GM19025 (cell line): ENCODE measurements around the gene PPFIBP1.
"Not testable (repeated sequence)": the region's sequence is repeated elsewhere in the genome, so short reads cannot be mapped to it uniquely, and the experiment has no call there.

Source experiments
- ATAC-seq: cut with Tn5 transposase; IDR thresholded peaks from one replicate; pipeline ENCODE4 v1.9.1; 2021; ENCODE audit warnings: mild to moderate bottlenecking, low read depth, moderate library complexity; ENCODE audit not compliant: unreplicated experiment

The PPFIBP1 gene

GRCh38 chr12:27555925-27556778 is 32.1 kb downstream of the PPFIBP1 start:
- ATAC-seq: no peak

DNA sequence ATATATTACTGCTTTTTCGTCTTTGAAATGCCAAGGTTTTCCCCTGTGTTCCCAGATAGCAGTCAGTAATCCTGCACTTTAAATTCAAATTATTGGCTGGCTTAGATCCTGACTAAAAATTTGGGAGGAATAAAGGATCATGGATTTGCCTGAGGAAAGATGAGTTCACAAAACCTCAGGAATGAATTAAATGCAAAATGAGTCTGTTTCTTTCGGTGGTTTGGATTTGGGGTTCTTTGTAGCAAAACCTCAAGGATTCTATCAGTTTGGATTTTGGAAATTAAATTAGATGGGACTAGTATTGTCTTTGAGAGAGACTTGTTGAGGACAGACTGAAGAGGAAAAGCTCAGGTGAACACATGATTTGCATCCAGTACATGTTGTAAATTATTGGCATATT is 36.1 kb downstream of the PPFIBP1 start:
- ATAC-seq: no peak

DNA sequence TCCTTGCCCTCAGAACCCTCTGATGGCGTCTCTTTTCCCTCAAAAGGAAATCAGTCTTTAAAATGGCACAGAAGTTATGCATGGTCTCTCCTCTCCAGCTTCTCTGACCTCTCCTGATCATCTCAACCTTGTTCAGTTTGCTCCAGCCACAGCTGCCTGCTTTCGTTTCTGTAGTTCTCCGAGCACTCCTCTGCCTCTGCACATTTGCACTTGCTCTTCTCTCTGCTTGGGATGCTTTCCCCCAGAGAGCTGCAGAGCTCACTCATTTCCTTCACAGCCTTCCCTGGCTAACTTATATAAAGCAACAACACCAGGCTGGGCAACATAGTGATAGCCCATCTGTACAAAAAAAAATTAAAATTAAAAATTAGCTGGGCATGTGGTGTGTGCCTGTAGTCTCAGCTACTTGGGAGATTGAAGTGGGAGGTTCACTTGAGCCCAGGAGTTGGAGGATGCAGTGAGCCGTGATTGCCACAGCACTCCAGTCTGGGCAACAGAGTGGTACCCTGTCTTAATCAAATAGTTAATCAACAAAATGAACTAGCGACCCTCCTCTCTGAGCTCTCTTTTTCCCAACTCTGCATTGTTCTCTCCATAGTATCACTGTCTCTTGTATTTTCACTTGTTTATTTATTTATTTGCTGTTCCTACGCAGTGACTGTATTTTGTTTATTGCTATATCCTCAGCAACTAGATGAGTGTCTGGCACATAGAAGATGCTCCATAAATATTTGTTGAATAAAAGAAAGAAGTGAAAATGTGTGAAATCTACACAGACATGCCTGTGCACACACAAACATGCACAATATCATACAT is 37.7 kb downstream of the PPFIBP1 start:
- no peak for ATAC-seq

DNA sequence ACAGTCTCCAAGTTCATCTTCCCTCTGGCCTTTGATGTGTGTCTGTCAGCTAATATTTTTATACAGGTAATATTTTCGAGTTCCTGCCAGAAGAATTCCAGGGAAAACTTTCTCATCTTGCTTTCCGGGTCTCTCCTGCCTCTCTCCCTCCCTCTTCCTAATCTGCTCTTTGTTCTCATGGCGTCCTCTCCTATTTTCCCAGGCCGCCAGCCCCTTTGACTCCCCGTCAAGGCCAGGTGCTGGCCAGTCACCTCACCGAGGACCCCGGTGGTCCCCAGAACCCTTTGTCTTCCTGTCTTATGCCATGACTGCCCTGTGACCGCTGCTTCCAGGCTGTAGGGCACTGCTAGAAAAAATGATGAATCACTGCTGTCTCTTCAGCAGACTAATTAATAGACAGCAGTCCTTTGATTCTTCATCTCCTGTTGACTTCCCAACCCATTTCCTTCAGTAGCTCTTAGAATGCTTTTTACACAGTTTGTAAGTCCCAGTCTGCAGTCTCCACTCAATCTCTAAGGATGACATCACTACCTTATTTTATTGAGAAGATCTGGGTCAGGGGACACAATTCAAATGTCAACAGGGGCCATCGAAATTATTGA is 40.7 kb downstream of the PPFIBP1 start:
- ATAC-seq: no peak

DNA sequence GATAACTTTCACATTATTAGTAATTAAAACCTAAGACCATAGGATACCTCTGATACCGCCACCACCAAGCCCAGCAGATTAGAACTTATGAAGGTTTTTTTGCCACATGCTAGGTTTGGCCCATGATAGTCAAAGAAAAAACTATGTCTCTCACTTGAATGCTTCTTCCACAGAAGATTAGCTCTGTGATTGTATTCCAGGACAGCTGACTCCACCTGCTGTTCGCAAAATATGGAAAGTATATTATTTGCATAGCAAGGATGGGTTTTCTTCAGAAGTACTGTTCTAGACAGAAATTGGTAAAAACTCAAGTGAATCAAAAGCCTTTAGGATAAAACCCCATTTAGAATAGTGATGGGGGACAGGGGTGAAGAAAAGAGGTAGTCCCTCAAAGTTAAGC is 42.2 kb downstream of the PPFIBP1 start:
- no peak for ATAC-seq

GRCh38 chr12:27566626-27567025 is 42.6 kb downstream of the PPFIBP1 start:
- no peak for ATAC-seq

DNA sequence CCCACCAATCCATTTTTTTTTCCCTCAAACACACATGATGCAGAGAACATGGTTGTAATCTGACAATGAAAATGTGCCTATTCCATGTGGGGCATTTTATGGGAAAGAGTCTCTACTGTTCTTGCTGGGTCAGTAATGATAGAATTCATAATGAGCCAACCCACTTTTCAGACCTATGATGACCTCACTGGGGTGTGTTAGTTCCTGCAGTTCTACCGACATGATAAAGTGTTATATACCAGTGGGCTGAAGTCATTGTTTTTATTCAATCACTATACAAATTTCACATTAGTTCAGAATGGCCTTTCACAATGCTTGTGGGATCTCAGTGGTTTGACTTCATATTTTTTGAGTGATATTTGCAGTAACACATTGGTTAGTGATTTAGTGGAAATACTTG is 47.5 kb downstream of the PPFIBP1 start:
- ATAC-seq: no peak

DNA sequence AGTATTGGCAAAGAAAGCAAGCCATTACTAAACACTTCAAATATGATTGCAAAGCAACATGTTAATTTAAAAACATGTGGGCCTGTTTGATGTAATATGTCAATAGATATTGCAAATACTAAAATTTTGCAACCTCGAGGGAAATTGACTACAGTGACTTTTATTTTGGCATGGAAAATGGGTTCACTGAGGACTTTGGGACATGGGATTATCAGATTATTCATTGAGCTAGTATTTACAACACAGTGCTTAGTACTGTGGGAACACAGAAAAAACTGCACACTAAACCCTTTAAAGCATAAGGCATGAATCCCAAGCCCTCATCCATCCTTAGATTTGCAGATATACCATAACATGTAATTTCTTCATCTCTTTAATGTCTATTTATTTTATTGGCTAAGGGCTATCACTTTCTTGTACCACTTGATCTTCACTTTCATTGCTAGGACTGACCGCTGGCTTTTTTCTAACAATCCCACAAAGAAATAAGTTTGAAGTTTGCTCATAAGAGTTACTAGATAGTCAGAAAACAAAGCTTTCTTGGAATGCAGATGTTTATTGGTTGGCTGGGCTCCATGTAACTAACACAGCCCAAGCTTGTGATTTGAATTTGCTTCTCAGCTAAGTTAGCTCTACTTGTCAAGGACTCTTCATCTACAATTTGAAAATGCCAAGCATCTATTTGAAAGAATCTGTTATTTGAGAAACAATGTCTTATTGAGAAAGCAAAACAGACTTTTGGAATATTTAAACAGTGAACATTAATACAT is 48.7 kb downstream of the PPFIBP1 start:
- ATAC-seq: no peak

DNA sequence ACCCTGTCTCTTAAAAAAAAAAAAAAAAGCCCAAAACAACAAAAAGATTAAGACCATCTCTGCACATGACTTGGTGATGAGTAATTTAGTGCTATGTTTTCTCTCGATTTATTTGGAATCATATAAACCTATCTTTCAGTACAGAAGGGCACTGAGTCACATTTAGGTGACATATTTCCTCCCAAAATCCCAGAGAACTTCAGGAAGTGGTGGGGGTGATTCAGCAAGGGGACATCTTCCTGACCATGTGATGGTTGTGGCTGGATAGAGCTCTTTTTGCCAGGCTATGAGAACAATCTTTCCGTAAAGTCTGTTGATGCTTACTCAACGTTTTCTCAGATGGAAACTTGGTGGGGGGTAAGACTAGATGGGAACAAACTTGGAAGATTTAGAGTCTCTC is 50.0 kb downstream of the PPFIBP1 start:
- no peak for ATAC-seq

GRCh38 chr12:27575090-27575761 is 51.2 kb downstream of the PPFIBP1 start:
- ATAC-seq: no peak

DNA sequence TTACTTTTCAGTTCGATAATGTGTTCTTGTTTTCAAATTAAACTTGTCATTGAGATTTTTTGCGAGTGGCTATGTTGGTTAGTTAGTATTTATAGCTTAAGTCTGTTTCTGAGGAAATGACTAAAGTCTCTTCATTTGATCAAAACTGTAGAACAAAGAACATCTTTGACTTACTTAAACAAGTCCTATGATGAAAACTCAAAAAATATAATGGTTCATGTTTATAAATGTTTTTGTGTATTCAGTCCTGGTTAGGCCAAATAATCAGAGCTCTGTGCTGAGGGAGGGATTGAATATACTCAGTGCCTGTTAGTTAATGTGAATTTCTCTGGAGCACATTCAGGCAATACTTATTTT is 51.7 kb downstream of the PPFIBP1 start:
- ATAC-seq: no peak

DNA sequence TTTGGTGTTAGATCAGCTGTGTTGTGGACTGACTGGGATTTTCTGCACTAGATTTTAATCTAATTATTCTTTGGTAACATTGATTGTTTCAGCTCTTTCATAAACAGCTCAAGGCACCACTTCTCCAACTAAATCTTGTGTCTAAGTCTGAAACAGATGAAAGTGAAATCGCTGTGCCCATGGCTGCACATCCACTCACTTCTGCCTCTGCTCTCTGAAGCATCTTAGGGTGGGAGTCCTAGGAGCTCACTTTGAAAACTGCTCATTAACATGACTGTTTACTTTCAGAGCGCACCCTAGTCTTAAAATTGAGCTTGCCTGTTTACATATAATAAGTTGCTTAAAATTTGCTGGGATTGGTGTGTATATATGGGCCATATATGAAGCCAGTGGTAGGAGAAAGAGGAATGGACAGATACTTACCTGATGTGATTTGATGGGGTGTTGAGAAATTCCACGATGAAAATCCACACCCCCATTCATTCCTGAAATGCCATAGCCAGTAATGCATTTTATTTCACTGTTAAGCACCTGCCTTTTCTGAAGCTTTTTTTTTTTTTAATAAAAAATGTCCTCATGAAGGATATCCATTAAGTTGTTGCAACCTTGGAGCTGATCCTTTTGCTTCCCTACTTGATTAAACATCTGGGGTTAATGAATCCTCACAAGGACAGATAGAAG is 52.8 kb downstream of the PPFIBP1 start:
- no peak for ATAC-seq

DNA sequence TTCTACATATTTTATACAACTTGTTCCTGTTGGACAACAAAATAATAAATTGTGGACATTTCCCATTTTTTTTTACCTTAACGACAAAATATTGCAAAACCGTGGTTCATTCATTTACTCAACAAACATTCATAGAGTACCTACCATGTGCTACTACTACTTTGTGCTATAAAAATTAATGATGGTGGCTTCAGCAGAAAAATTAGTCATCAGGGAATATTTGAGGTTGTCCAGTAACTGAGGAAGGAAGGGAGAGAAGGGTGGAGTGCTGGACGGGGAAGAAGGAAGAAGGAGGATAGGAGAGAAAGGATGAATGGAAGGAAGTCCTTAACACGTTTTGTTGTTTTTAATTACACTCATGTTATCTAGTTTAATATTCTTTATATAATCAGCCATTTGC is 53.7 kb downstream of the PPFIBP1 start:
- ATAC-seq: no peak

GRCh38 chr12:27578689-27579372 is 54.8 kb downstream of the PPFIBP1 start:
- ATAC-seq: no peak

DNA sequence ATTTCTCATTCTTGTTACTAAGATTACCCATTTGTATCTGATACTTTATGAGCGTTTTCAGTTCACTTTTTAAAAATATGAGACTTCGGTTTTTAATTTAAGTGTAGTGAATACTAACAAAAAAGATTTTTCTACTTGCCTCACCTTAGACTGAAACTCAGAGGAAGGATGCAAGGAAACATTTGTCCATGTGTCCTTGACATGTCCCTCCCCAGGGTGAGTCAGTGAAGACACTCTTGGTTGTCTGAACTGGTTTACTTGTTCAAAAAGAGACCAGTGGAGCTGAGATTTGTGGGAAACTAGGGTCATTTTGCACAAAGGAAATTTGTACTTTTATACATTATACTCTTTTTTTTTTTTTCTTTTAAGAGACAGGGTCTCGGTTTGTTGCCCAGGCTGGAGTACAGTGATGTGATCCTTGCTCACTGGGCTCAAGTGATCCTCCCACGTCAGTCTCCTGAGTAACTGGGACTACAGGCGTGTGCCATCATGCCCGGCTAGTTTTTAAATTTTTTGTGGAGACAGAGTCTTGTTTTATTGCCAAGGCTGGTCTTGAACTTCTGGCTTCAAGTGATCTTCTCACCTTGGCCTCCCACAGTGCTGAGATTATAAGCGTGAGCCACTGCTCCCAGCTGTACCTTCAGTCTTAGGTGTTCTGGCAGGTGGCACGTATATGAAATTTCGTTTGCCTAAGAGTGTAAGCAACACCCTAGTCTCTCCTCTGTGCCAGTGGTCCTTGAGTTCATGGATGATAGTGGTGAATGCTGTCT is 56.7 kb downstream of the PPFIBP1 start:
- no peak for ATAC-seq

DNA sequence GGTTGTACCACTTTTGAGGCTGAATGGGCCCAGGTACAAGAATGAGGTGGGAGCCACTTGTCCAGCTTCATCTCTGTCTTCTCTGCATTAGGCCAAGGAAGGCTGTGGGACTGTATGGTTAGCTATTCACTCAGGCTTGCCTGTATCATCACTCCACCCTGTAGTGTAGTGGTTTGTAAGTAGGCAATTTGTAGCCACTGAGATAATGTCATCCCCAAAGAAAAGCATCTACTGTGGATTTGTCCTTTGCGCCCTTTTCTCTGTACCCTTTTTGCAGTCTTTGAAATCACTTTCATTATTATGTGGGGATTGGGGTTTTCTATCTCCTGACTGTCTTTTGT is 57.3 kb downstream of the PPFIBP1 start:
- ATAC-seq: not testable (repeated sequence)

GRCh38 chr12:27581833-27582232 is 57.8 kb downstream of the PPFIBP1 start:
- ATAC-seq: not testable (repeated sequence)

- ATAC-seq: not testable (repeated sequence)
Observed at GRCh38 chr12:27582445-27582844, 58.4 kb downstream of the PPFIBP1 start.
